ENCODE results near the gene ZNF438. TPM values are rescaled to one million over a fixed set of nuclear protein-coding genes. Genes with fewer than 3 reads are reported as not detected.

Gene ZNF438
- total RNA-seq, 1 experiment from 2014 or later, result 8.4 TPM

GRCh38 chr10:30847199-30847598, 184.5 kb downstream of the ZNF438 start:
- CTCF ChIA-PET, result interaction anchor here (1.1 kb wide), 1 partner anchor 1139 kb away, joined by 3 read pairs; no protein-coding TSS in a partner anchor
- H3K27ac Mint-ChIP-seq (ENCODE audit: low read depth, unreplicated experiment), result no peak overlapping the region

GRCh38 chr10:30846710-30847109, 185.0 kb downstream of the ZNF438 start:
- TF ChIP-seq CTCF (IDR thresholded peaks at IDR 0.05; ENCODE audit: unreplicated experiment), result no peak
- intact Hi-C loops (cut with micrococcal nuclease), result no loop called here
- no peak for DNase-seq (ENCODE audit: unreplicated experiment)
- BruUV-seq (replicated peaks), result no TSS peak
- no peak overlapping the region for H3K4me3 Mint-ChIP-seq (ENCODE audit: unreplicated experiment)
- ChIA-PET POLR2A (no interaction called here), CTCF (interaction anchor here (1.1 kb wide), 1 partner anchor 1139 kb away, joined by 3 read pairs; no protein-coding TSS in a partner anchor)
- peaks cover 11% of the 10 kb centered on the region for H3K36me3 Mint-ChIP-seq (ENCODE audit: insufficient read depth, unreplicated experiment)
- no peaks in the 10 kb centered on the region for H3K27me3 Mint-ChIP-seq (ENCODE audit: insufficient read depth, unreplicated experiment)
- H3K27ac Mint-ChIP-seq (ENCODE audit: low read depth, unreplicated experiment), result no peak overlapping the region
- no peaks in the 10 kb centered on the region for H3K9me3 Mint-ChIP-seq (ENCODE audit: unreplicated experiment)
- H3K4me1 Mint-ChIP-seq (ENCODE audit: insufficient read depth, unreplicated experiment), result no peaks in the 10 kb centered on the region

More at GRCh38 chr10:30847199-30847598, 184.5 kb downstream of the ZNF438 start:
- peaks cover 11% of the 10 kb centered on the region for H3K36me3 Mint-ChIP-seq (ENCODE audit: insufficient read depth, unreplicated experiment)
- no peak overlapping the region for H3K4me3 Mint-ChIP-seq (ENCODE audit: unreplicated experiment)
- no peaks in the 10 kb centered on the region for H3K27me3 Mint-ChIP-seq (ENCODE audit: insufficient read depth, unreplicated experiment)
- H3K4me1 Mint-ChIP-seq (ENCODE audit: insufficient read depth, unreplicated experiment), result no peaks in the 10 kb centered on the region
- no peak for DNase-seq (ENCODE audit: unreplicated experiment)
- no peak for TF ChIP-seq CTCF (IDR thresholded peaks at IDR 0.05; ENCODE audit: unreplicated experiment)
- POLR2A ChIA-PET, result no interaction called here
- H3K9me3 Mint-ChIP-seq (ENCODE audit: unreplicated experiment), result no peaks in the 10 kb centered on the region
- intact Hi-C loops (cut with micrococcal nuclease), result no loop called here
- no TSS peak for BruUV-seq (replicated peaks)

GRCh38 chr10:30842894-30843293, 188.8 kb downstream of the ZNF438 start:
- CTCF ChIA-PET, result no interaction called here
- DNase-seq (ENCODE audit: unreplicated experiment), result no peak
- BruUV-seq (replicated peaks), result no TSS peak
- no peak for TF ChIP-seq CTCF (IDR thresholded peaks at IDR 0.05; ENCODE audit: unreplicated experiment)
- POLR2A ChIA-PET, result no interaction called here
- Mint-ChIP-seq H3K4me3 (ENCODE audit: unreplicated experiment) (no peak overlapping the region), H3K4me1 (ENCODE audit: insufficient read depth, unreplicated experiment) (no peaks in the 10 kb centered on the region), H3K36me3 (ENCODE audit: insufficient read depth, unreplicated experiment) (peaks cover 7% of the 10 kb centered on the region), H3K9me3 (ENCODE audit: unreplicated experiment) (no peaks in the 10 kb centered on the region), H3K27ac (ENCODE audit: low read depth, unreplicated experiment) (no peak overlapping the region), H3K27me3 (ENCODE audit: insufficient read depth, unreplicated experiment) (no peaks in the 10 kb centered on the region)
- intact Hi-C loops (cut with micrococcal nuclease), result no loop called here

- ChIA-PET CTCF (interaction anchor here (0.6 kb wide), 2 partner anchors 190 to 692 kb away, joined by 3 read pairs; no protein-coding TSS in a partner anchor), POLR2A (no interaction called here)
- BruUV-seq (replicated peaks), result no TSS peak
Measured at GRCh38 chr10:30842185-30842584, 189.5 kb downstream of the ZNF438 start.

More at GRCh38 chr10:30842185-30842584, 189.5 kb downstream of the ZNF438 start:
- no peak for TF ChIP-seq CTCF (IDR thresholded peaks at IDR 0.05; ENCODE audit: unreplicated experiment)
- Mint-ChIP-seq H3K4me1 (ENCODE audit: insufficient read depth, unreplicated experiment) (no peaks in the 10 kb centered on the region), H3K27me3 (ENCODE audit: insufficient read depth, unreplicated experiment) (no peaks in the 10 kb centered on the region), H3K27ac (ENCODE audit: low read depth, unreplicated experiment) (no peak overlapping the region), H3K9me3 (ENCODE audit: unreplicated experiment) (no peaks in the 10 kb centered on the region), H3K36me3 (ENCODE audit: insufficient read depth, unreplicated experiment) (peaks cover 2% of the 10 kb centered on the region), H3K4me3 (ENCODE audit: unreplicated experiment) (no peak overlapping the region)
- DNase-seq (ENCODE audit: unreplicated experiment), result no peak
- intact Hi-C loops (cut with micrococcal nuclease), result no loop called here
